Ovary (tissue), 9 donors: Measurements from ENCODE around the gene GPLD1. TPM values are rescaled to one million over a fixed set of nuclear protein-coding genes. Genes with fewer than 3 reads are reported as not detected.
A peak's percentile ranks its signal among the peaks of the same experiment; 100 is the strongest.

Experiments
- DNase-seq, 5 donors: peaks; one replicate each; pipeline ENCODE4 v3.0.0-alpha.2; 2019 to 2020
- H3K27ac ChIP-seq, 2 donors: fragments of 200-600 bp; one replicate each; pipeline versions ENCODE4 v1.5.1 to v1.8.0; 2019 to 2022
- H3K27me3 ChIP-seq: fragments of 200-600 bp; one replicate; pipeline ENCODE4 v1.8.0; 2022
- H3K36me3 ChIP-seq: fragments of 200-600 bp; sonication (generic); one replicate; pipeline ENCODE4 v1.5.1; 2019
- H3K4me1 ChIP-seq: one replicate; pipeline ENCODE4 v1.8.1; 2013; ENCODE audit warnings: mild to moderate bottlenecking, moderate library complexity; ENCODE audit not compliant: insufficient read depth
- H3K4me3 ChIP-seq: fragments of 200-600 bp; sonication (generic); one replicate; pipeline ENCODE4 v1.5.1; 2017
- H3K9me3 ChIP-seq, 2 donors: fragments of 200-600 bp in 1 of 2; sonication (generic) in 1 of 2; one replicate each; pipeline versions ENCODE4 v1.5.1 to v1.8.1; 2013 to 2019; ENCODE audit warnings: mild to moderate bottlenecking in 1 of 2, moderate library complexity in 1 of 2
- EP300 ChIP-seq: sonication (generic); formaldehyde crosslinking; IDR thresholded peaks from one replicate; pipeline ENCODE4 v1.6.1; 2017; ENCODE audit warnings: antibody characterized with exemption
- POLR2A ChIP-seq: fragments of 450-650 bp; IDR thresholded peaks from one replicate; pipeline ENCODE4 v1.6.1; 2017; ENCODE audit warnings: antibody characterized with exemption, mild to moderate bottlenecking, moderate library complexity
- WGBS, 3 donors: extraction: QIAGEN DNeasy Blood & Tissue Kit in 1 of 3; methylation state at CpG; one replicate each; pipeline versions ENCODE4 v1.1.5 to v1.1.7; 2013 to 2017; 5-methylcytosine and 5-hydroxymethylcytosine counted together
- intact Hi-C, 4 donors: fragments of 100-400 bp; cut with DNase I; formaldehyde crosslinking; loops; one replicate each; pipeline versions ENCODE4 v1.11.0 to v1.15.1; 2022 to 2023
- polyA plus RNA-seq, 2 donors: library from polyadenylated mRNA; stranded (reverse); fragments of 200-250 nt in 1 of 2; fragments of 350-450 nt in 1 of 2; fragmentation: Illumina TruSeq in 1 of 2; extraction: RNeasy Lipid Tissue Mini Kit (QIAGEN cat#74804) in 1 of 2; gene quantifications; one replicate each; pipeline ENCODE4 v1.2.3, GENCODE V29; 2013 to 2014
- total RNA-seq, 7 donors: library from RNA; depleted of rRNA in 2 of 7; stranded (reverse); fragments of >200 nt in 2 of 7; fragmentation: NEBNext Ultra II Directional in 3 of 7; extraction: Animal tissue kit (Norgen Biotek cat#: 25700) in 3 of 7; gene quantifications; one replicate each; pipeline versions ENCODE4 v1.1.0 to v1.2.4, GENCODE V29; 2016 to 2023
- TF ChIP-seq, protein P1 (sequence below), 3 donors: fragments of 450-650 bp in 2 of 3; fragments of 200-600 bp in 1 of 3; IDR thresholded peaks; one replicate each; pipeline versions ENCODE4 v1.5.1 to v1.8.0; 2016 to 2022; ENCODE audit warnings: antibody characterized with exemption in 3 of 3, mild to moderate bottlenecking in 1 of 3
- donor health status: DM: no; HTN: no; CAD: no; lungs with moderate emphysema.
- donor health status: DM: no; HTN: no; CAD: no.
- donor health status: Bipolar disorder and iron deficiency.
- donor health status: DM: yes; HTN: yes; CAD: no.
- donor health status: DM: no; HTN: no; CAD: no.
- donor health status: DM: yes; HTN: yes; CAD: no.

The GPLD1 gene
- total and polyA plus RNA-seq, 9 donors, result 1.2 to 3.3 (median 2.6) TPM

DNA sequence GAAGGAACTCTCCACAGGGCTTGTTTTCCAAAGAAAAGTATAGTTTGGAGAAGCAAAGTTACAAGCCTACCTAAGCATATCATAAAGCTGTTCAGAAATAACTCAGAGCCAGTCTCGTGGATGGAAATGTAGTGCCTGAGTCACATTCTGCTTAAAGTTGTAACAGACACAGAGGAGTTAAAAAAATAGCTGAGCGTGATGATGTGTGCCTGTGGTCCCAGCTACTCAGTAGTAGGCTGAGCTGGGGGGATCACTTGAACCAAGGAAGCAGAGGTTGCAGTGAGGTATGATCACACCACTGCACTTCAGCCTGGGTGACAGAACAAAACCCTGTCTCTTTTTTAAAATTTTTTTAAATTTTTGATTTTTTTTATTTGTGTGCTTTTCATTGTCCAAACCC, 12.0 kb upstream of the GPLD1 start:
- DNase-seq, result no peak
- no peak for TF ChIP-seq EP300
- TF ChIP-seq, protein P1, sequence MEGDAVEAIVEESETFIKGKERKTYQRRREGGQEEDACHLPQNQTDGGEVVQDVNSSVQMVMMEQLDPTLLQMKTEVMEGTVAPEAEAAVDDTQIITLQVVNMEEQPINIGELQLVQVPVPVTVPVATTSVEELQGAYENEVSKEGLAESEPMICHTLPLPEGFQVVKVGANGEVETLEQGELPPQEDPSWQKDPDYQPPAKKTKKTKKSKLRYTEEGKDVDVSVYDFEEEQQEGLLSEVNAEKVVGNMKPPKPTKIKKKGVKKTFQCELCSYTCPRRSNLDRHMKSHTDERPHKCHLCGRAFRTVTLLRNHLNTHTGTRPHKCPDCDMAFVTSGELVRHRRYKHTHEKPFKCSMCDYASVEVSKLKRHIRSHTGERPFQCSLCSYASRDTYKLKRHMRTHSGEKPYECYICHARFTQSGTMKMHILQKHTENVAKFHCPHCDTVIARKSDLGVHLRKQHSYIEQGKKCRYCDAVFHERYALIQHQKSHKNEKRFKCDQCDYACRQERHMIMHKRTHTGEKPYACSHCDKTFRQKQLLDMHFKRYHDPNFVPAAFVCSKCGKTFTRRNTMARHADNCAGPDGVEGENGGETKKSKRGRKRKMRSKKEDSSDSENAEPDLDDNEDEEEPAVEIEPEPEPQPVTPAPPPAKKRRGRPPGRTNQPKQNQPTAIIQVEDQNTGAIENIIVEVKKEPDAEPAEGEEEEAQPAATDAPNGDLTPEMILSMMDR (IDR thresholded peaks at IDR 0.05), result no peak
- no peak for TF ChIP-seq POLR2A
- Histone ChIP-seq H3K4me3 (no peak overlapping the region), H3K27me3 (no peaks in the 10 kb centered on the region), H3K9me3 (no peaks in the 10 kb centered on the region), H3K4me1 (no peaks in the 10 kb centered on the region), H3K27ac (no peak overlapping the region), H3K36me3 (no peaks in the 10 kb centered on the region)
- 70 to 83% (median 77%) methylated on average over 2 of the region's 2 CpGs for WGBS, 3 donors
- intact Hi-C loops, result no loop called here

DNA sequence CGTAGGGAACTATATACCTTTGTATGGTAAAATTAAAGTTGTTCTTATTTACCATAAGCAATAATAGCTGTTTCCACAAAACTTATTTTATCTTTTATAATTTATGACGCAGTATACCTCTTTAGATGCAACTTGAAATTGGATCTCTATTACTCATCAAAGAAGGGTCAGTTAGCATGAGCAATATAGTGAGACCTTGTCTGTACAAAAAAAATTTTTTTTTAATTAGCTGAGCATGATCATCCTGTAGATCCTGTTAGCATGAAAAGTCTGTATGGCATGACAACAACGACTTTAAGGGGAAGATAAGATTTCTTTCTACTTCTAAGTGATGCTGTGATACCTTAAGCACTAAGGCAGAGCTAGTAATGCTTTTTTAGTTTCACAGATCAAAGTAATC, 11.3 kb upstream of the GPLD1 start:
- DNase-seq, result no peak
- Histone ChIP-seq H3K9me3 (no peaks in the 10 kb centered on the region), H3K36me3 (no peaks in the 10 kb centered on the region), H3K4me1 (no peaks in the 10 kb centered on the region), H3K27me3 (no peaks in the 10 kb centered on the region), H3K4me3 (no peak overlapping the region), H3K27ac (no peak overlapping the region)
- no peak for TF ChIP-seq POLR2A
- TF ChIP-seq EP300, result no peak
- TF ChIP-seq, protein P1 (IDR thresholded peaks at IDR 0.05), result no peak
- 76 to 79% (median 78%) methylated on average over 3 of the region's 3 CpGs for WGBS, 3 donors
- intact Hi-C loops, result no loop called here

DNA sequence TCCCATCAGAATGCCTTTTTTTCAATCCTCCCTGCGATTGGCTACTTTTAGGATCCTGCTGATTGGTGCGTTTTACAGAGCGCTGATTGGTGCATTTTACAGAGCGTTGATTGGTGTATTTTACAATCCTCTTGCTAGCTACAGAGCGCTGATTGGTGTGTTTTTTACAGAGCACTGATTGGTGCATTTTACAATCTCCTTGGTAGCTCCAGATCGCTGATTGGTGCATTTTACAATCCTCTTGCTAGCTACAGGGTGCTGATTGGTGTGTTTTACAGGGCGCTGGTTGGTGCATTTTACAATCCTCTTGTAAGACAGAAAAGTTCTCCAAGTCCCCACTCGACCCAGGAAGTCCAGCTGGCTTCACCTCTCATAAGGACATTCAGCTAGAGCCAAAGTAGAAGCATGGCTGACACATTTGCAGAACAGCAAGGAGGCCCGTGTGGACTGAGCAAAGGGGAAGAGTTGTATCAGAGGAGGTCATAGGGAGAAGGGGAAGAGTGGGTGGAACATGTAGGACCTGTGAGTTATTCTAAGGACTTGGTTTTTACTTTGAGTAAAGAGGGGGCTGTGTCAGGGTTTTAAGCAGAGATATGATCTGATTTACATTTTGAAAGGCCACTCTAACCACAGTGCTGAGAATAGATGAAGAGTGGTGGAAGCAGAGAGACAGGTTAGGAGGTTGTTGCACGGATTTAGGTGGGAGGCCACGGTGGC, 8.0 kb upstream of the GPLD1 start:
- intact Hi-C loops, result no loop called here

DNA sequence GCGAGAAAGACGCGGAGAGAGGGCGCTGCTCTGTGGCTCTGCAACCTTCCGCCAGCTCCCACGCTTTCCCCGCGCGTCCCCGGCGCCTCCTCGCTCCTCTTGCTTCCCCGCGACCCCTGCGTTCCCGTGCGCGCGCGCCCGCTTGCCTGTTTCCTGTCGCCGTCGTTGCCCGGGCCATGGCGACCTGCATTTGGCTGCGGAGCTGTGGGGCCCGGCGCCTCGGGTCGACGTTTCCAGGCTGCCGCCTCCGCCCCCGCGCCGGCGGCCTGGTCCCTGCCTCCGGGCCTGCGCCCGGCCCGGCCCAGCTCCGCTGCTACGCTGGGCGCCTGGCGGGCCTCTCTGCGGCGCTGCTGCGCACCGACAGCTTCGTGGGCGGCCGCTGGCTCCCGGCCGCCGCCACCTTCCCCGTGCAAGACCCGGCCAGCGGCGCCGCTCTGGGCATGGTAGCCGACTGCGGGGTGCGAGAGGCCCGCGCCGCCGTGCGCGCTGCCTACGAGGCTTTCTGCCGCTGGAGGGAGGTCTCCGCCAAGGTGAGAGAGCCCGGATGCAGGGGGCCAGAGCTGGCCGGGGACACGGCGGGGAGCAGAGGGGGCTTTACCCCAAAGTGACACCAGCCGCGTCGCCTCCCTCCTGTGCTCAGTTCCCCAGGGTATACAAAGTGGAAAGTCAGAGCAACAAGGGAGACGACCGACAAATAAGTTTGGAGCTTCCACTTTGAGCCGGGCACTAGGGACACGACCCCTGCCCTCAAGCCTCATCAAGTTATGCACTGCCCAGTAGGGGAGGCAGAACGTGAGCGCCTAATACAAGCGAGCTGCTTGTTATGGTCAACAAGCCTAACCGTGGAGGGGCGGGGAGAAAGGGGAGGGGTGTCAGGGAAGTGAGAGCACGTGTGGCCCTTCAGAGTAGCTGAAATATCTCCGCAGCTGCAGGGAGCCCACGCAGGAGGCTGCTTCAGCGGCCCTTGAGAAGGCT, 5.7 kb upstream of the GPLD1 start, which contains the start of gene ALDH5A1:
TSS of gene ALDH5A1 (plus strand) at position 149 of the 975 bp plus-strand sequence. CDS start at position 177, 28 bp downstream.
- H3K36me3 ChIP-seq, result no peaks in the 10 kb centered on the region
- H3K9me3 ChIP-seq, result no peaks in the 10 kb centered on the region
- H3K4me1 ChIP-seq, result peaks cover 3% of the 10 kb centered on the region
- H3K27me3 ChIP-seq, result no peaks in the 10 kb centered on the region
- H3K27ac ChIP-seq, result peak within 1 kb of the TSS; percentile 9 to 70
- intact Hi-C loops, result no loop called here
- TF ChIP-seq EP300 (no peak), POLR2A (no peak)
- TF ChIP-seq, protein P1 (IDR thresholded peaks at IDR 0.05), result no peak
- peak within 1 kb of the TSS; percentile 64 for H3K4me3 ChIP-seq
- DNase-seq, result peak; percentile 70 to 82 (median 76)
- WGBS, 3 donors, result 0 to 1% (median 0%) methylated on average over 54 to 93 of the region's 93 CpGs

More for the DNA sequence above, 8.0 kb upstream of the GPLD1 start:
- Histone ChIP-seq H3K27me3 (no peaks in the 10 kb centered on the region), H3K27ac (no peak overlapping the region), H3K9me3 (no peaks in the 10 kb centered on the region), H3K4me3 (no peak overlapping the region), H3K36me3 (no peaks in the 10 kb centered on the region), H3K4me1 (peaks cover 3% of the 10 kb centered on the region)
- TF ChIP-seq POLR2A (no peak), EP300 (no peak)
- TF ChIP-seq, protein P1 (IDR thresholded peaks at IDR 0.05), result no peak
- WGBS, 3 donors, result 87 to 96% (median 95%) methylated on average over 11 of the region's 11 CpGs
- DNase-seq, result no peak
